Fibroblast of upper back skin (primary cell): ENCODE results near the gene SORT1.

Source experiments
- DNase-seq: peaks from one replicate; pipeline ENCODE4 v3.0.0-alpha.2; 2013

The SORT1 gene

DNA sequence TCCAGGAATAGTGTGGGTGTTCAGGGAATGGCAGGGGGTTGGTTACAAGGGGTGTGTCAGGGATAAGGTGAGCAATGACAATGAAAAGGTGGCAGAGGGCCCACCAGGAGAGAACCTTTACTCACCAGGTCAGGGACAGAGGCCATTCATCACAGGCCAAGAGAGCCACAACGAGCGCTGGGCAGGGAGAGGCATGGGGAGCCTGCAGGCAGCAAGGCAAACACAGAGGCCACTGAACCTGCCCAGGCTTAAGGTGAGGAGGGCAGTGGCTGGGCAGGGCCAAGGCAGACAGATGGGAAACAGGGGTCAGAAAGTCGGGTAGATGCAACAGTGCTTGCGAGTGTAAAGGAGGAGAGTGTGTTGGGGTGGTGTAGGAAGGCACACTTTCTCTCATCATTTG is 62.6 kb downstream of the SORT1 start:
- DNase-seq, result no peak

DNA sequence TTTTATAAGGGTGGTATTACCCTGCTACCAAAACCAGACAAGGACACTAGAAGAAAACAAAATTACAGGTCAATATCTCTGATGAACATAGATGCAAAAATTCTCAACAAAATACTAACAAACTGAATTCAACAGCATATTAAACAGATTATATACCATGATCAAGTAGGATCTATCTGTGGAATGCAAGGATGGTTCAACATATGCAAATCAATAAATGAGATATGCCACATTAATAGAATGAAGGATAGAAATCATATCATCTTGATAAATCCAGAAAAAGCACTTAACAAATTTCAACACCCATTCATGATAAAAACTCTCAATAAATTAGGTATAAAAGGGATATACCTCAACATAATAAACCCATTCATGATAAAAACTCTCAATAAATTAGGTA is 66.6 kb downstream of the SORT1 start:
- DNase-seq, result no peak

DNA sequence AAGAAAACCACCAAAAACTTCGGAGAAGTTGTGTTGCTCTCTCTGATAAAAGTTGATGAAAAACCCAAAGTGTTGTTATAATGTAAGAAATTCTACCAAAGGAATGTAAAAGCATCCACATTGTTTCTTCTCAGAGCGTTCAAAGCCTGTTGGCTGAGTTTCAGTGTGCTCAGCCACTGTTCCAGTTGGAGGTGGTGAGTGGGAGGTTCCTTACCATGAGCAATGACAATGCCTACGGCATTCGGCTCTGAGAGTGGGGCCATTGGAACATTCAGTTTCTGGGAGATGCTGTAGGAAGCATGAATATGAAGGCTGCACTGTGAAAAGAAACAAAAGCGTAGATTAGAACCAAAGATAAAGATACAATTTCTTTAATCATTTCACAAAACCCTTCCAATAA is 70.4 kb downstream of the SORT1 start:
- DNase-seq, result no peak

DNA sequence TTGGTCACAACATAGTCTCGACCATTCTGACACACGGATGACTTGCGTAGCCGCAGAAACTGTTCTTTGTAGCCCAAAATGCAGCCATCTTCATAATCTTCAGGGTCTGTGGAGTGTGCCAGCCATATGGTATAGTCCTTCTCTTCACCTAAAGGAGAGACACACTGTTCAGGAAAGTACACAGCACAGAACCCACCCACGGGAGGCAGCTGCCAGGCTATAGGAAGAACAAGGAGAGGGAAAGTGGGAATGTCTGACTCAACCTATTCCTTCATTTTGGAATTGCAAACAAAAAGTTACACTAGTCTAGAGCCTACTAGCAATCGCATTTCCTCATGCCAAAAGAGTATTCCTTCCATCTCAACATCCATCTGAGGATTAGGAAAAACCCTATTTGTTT is 74.7 kb downstream of the SORT1 start:
- no peak for DNase-seq

DNA sequence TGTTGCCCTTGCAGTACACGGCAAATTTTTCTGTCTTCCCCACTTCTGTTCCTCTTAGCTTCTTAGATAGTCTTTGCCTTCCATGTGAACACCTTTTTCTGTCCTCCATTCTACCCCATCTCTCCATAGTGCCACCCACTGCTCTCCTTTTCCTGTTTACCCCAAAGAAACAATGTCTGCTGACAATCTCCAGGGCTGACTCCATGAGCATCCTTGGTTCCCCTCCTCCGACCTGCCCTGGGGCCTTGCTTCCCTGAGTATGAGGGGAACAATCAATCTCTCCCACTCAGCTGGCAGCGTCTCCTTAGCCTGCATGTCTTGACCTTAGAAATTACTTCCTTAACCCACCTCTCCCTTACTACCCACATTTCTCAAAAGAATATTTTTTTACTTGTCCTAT is 78.6 kb downstream of the SORT1 start:
- DNase-seq, result no peak

DNA sequence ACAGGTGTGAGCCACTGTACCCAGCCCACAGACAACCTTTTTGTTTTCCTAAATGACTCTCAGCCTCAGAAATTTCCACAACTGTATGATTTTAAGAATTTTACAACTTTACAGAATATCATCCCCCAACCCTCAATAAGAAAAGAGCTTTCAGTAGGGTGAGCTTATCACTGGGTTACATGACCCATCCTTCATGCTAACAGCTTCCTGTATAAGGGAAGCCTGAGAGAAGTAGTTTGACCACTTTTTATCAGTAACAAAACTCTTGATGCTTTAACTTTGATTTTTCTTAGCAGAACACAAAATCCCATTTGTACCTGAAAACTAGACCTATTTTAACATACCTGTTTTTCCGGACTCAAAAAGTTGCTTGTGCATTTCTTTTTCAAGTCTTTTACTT is 81.2 kb downstream of the SORT1 start:
- no peak for DNase-seq

DNA sequence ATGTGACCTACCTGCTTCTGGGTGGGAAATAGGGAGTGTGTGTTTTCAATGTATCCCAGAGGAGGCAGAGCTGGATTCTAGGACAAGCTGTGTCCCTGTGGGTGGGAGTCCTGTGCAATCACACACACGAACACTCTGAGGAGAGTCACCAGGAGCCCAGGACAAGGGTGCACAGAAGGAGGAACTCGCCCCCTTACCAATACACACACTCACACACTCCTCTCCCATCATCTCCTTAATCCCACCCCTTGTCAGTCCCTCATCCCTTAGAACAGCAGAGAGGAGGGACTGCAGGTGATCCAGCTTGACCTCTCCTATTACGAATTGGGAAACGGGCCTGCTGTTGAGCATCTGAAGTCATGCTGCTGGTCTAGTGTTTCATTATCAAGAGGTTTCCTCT is 82.4 kb downstream of the SORT1 start:
- DNase-seq, result no peak

DNA sequence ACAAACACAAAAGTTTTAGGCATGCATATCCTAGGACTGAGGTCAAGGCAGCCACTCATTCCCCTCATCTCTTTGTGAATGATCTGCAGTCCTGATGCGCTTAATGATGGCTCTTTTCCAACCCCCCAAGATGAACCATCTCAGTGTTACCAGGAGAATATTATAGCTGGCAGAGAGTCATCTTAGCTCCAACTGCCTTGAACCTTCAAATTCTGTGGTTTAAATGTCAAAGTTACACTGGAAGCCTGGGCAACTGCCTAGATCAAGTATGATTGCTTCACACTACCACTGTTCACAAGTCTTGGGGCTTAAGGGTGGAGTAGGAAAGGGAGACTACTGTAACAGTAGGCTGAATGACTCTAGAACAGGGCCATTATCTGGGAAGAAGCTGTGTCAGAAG is 82.9 kb downstream of the SORT1 start:
- peak; percentile 57 for DNase-seq

DNA sequence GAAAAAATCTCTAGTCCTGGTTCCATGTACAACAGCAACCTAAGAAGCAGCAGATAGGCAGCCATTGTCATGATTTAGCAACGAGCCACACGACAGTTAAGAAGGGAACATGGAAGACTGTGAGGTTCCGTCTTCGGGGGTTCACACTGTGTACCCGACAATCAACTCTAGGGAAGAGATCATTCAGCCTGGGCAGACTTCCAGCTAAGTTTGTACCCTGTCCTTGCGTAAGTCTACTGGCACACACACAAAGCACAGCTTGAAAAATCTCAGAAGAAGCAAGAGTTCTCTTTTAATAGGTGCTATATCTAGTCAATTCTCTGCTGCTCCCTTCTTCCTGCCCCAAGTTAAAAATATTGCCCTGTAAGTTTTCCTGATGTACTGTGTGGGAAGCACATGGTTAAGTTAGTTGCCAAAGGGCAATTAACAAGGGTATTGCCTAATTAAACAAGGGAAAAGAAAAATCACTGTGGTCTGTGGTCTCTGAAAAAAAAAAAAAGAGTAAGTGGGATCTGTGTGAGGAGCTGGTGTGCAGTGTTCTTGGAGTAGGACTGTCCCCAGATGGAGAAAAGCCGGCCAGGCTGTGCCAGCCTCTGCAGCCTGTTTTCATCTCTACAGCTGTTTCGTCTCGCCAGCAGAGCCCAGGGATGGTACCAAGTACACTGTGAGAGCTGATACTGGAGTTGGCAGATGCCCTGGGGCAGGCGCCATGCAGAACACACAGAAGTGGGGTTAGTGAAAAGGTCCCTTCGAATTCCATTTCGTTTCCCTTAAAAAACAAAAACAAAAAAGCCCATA is 84.5 kb downstream of the SORT1 start:
- peak; percentile 13 for DNase-seq

DNA sequence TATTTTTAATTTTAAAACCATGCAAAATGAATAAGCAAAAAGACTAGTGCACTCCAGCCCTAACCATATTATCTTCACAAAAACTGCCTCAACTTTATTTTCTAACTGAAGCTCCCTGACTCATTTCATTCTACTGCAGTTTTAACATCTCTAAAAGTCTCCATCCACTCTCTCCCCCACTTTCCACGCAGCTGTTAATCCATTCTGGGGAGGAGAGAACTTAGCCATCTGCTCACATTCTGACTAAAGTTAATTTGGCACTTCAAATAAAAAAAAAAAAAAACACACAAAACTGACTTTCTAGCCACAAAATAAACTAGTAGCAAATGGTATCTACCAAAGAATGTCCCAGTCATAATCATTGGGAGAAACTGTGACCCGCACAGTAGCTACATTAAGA is 85.5 kb downstream of the SORT1 start:
- DNase-seq, result no peak

DNA sequence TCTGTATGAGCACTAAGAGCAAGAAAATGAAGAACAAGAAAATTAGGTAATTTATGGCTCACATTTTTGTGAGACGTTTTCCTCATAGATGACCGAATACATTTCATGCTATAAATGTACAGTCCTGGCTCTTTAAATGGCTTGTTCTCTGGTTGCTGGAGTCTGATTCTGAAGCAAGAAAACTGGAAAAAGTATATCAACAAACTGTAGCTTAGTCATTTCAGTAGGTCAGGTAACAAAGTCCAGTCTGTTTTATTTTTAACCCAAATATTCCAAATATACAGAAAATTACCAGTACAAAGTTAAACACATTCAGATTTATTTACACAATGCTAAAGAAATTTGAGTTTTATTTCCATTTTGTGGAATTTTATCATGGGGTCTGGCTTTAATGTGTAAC is 88.4 kb downstream of the SORT1 start:
- DNase-seq, result no peak

DNA sequence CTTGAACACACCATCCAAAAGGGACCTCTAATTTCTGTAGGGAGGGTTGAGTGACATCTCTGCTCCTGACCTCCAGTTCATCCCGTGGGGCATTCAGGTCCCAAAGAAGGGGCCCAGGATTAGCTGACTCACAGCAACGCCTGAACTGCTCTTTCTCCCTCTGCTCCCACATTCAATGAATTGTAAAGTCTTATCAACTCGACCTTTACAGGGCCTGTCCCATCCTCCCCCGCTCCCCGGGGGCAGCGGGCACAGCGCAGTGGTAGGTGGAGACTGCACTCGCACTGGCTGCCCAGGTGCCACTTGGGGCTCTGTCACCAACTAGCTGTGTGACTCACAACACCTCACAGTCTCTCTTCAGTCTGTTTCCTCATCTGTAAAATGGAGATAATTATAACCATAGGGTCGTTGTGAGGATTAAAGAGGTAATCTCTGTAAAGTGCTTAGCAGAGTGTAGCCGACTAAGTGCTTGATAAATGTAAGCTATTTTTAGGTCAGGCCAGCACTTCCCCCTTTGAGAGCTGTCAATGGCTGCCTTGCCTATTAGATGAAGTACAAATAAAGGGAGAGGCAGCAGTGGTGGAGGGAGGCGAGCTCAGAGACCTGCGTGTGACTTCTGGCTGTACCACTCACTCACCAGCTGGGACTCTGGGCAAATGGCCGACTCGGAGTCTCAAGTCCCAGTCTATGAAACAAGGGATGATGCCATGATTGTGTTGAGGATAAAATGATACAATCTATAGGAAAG is 90.3 kb downstream of the SORT1 start:
- DNase-seq, result no peak

DNA sequence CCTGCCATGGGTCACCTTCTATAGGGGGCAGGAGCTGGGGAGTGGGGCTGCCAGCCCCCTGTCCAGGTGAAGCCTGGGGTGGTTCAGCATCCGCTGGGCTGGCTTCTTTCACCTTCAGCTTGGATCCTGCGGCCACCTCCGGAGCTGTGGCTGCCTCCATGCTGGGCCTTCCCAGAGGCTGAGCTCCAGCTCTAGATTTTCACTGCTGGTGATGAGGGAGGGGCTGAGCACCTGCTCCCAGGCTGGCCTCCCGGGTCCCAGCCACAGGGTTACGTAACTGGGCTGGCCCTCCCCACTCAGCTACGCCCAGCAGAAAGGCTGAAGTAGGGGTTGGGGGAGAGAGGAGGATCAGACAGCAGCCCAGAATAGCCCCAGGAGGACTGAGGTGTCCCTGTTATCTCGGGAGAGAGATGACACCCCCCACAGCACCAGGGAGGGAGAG is 90.9 kb downstream of the SORT1 start, which contains the start of gene MYBPHL:
MYBPHL (minus strand) TSS at position 180 of the 442 bp plus-strand sequence; CDS start at position 160, 20 bp downstream.
- no peak for DNase-seq

DNA sequence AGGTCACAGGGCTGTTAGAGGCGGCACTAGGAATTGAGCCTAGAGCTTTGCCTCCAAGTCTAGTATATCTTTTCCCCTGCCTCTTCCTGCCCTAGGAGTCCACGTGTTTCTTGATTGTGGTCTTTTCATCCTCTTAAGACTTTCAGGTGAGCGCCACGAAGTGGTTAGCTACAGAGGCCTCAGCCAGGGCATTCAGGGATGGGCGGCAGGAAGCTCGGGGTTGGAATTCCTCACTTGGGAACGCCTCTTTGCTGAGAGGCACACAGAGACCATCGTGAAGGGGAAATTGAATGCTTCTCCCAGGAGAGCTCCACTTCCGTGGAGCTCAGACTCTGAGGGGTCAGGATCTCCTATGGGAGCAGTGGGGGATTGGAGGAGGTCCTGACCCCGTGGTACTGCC is 91.7 kb downstream of the SORT1 start:
- peak; percentile 11 for DNase-seq

DNA sequence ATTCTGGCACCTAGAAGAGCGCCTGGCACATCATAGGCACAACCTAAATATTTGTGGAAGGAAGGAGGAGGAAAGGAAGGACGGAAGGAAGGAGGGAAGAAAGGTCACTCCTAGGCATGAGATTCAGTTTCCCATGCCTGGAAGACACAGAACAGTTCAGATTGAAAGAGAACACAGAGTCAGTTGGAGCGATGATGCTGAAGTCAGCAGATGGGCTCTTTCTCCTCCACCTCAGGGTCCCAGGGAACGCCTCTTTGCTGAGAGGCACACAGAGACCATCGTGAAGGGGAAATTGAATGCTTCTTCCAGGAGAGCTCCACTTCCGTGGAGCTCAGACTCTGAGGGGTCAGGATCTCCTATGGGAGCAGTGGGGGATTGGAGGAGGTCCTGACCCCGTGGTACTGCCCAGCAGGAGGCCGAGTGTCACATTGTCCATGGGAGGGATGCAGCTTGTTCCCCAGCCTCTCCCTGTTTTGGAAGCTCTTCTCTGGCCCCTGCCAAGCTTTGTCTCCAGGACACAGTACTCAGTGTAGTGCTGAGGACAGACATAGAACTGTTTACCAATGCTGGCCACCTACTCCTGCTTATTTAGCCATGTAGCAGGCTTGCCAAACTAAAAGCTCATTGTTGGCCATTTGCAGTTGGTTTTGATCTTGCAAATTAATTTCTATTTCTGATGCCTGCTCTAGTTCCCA is 93.3 kb downstream of the SORT1 start:
- DNase-seq, result no peak

DNA sequence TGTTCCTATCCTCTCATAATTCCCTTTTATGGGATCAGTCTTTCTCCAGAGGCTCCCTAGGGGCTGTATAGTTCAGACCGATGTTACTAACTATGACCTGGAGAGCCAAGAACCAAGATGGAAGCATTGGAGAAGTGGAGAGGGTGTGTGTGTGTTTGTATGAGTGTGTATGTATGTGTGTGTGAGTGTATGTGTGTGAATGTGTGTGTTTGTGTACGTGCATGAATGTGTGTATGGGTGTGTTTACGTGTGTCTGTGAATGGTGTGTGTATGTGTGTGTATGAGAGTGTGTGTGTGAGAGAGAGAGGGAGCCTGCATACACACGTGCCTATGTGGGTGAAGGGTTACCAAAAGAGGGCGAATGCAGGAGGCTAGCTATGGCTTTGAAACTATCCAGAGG is 95.8 kb downstream of the SORT1 start:
- no peak for DNase-seq

DNA sequence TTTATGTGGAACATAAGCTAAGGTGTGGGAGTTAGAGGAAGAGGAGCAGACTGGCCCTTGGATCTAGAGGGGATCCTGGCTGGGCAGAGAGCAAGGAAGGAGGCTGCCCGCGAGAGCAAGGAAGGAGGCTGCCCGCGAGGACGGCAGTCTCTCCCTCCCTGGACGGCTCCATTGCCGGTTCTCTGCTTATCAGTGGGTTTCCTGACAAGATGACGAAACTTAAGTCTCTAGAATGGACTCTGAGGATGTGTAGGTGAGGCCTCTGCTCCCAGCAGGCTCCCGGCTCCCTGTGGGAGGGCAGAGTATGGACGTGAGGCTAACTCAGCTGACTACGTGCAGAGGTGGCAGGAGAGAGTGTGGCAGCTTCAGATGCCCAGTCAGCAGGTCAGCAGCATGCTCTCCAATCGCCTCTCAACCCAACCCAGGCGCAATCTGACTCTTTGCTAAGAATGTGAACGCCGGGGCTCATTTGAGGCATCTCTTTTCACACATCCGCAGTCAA is 97.0 kb downstream of the SORT1 start:
- DNase-seq, result no peak

DNA sequence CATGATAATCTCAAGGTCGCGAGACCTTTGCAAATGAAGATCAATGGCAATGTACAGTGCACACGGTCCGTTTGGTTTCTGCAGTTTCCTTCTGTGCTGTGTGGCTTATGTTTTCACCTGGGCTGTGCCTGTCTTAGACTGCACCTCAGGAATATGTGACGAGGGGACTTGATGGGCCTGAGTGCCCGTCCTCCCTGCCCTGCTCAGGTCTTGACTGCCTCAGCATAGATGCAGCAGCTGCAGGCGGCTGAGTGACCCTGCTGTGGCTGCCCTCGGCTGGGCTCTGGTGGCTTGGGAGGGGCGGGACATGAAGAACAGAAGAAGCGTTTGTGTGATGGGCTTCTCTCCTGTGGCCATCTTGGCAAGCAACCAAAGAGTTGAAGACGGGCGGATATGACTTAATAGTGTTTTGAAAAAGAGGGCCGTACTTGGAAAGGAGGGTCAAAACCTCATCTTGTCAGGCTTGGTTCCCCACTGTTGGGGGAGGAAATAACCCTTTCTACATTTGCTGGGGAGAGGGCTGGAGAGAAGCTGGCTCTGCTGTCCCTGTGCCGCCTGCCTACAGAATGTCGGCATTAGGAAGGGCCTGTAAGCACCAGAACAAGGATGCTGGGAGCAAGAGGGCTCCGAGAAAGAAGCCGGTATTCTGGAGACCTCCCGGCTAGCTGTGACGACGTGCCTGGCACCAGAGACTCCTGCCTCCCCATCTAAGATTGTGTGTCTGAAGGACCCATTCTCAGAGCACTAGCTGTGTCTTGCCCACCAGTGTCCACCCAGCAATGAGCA is 98.0 kb downstream of the SORT1 start:
- peak; percentile 76 for DNase-seq

DNA sequence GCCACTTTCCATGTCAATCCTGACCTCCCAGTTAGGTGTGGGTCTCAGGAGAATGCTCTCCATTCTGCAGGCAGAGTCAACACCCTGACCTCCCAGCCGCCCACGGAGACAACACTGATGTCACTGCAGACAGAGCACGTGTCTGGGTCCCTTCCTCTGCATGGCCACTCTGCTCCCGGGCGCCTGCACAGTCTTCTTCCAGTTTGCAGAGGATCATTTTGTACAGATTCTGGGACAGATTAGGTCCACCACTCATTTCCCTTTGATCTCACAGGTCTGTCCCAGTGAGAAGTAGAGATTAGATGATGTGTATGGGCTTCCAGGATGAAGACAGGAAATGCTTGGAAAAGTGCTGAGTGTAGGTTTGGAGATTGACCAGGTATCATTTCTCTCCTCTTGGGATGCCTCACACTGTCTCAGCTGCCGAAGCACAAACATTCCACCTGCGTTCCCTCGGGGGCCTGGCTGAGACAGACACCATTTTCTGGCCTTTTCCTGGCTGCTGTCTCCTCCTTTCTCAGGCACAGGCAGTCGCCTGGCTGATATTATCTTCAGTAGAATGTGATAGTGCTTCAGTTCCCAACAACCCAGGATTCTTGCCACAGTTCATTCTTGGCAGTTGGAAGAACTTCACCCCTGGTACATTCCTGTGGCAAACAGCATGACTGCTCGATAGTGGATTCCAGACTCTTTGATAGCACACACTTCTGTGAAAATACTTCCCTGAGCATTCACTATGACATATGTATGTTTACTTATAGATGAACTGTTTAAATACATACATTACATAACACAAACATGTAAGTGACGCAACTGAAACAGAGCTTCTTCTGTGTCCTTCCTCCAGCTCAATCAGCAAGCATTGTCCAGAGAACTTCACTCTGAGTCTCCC is 98.8 kb downstream of the SORT1 start:
- peak; percentile 95 for DNase-seq

DNA sequence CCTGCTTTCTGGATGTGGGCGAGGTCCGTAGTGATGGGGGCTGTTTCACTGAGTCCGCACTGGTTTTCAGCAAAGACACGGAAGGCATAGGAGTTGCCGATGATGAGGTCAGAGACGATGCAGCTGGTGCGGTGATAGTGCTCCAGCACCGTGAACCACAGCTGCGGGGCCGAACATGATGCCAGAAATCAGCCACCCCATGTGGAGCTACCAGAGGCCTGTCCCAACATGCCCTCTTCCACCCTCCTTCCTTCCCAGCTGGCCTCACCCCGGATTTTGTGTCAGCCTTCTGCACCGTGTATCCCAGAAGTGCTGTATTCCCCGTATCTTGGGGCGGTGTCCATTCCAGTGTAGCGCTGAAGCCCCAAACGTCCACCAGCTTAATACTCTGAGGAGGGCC is 100.9 kb downstream of the SORT1 start:
- no peak for DNase-seq

DNA sequence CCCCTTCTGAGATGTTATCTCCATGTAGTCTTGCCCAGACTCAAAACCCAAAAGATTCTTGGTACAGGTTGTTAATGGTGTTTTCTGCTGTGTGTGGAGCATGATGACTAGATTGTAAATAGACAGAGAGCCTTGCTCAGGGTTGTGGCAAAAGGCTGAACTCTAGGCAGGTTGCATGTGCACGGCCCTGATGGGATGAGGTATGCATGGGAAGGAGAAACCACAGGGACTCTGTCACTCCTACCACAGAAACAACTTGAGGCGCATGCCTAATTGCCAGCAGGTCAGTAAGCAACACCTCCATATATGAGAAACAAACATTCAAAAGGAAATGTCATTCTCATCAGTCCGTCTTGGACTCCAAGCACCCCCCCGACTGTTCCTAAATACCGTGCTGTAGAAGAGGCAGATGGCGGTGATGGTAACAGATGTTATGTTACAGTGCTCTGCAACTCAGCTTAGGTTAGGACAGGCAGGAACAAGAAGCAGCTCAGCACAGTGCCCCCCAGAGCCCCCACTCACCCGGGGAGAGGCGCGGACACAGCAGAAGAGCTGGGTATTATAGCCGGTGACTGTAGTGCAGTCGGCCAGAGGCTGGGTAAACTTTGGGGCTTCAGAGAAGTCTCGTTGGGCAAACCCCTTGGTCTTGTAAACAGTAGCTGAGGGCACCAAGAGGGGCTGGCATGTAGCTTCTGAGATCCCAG is 101.9 kb downstream of the SORT1 start:
- DNase-seq, result no peak
